Activated CD8-positive, alpha-beta T cell treated with anti-CD3 and anti-CD28 coated beads, Interleukin-2, amount 10 ng/mL, durations not matched to agents 7 days and 5 days (primary cell): ENCODE results near the gene MMP15. TPM values are rescaled to one million over a fixed set of nuclear protein-coding genes. Genes with fewer than 3 reads are reported as not detected.
"Not testable (repeated sequence)": the region's sequence is repeated elsewhere in the genome, so short reads cannot be mapped to it uniquely, and the experiment has no call there.

Experiments used
- ATAC-seq: fragments of 150-1000 bp; cut with Tn5 transposase; one replicate; pipeline ENCODE4 v1.10.0; 2021; ENCODE audit warnings: moderate library complexity
- CTCF ChIA-PET: fragments of 350-600 bp; sonication (Branson Sonifier 250); formaldehyde crosslinking; loops from one replicate; lab custom pipeline; 2021; ENCODE audit warnings: antibody characterized with exemption; lab: Charles Lee
- POLR2A ChIA-PET: fragments of 350-600 bp; sonication (Branson Sonifier 250); formaldehyde crosslinking; loops from one replicate; lab custom pipeline; 2021; ENCODE audit warnings: antibody characterized with exemption; lab: Charles Lee
- DNase-seq: peaks from one replicate; pipeline ENCODE4 v3.0.0-alpha.2; 2020
- H3K27ac Mint-ChIP-seq: one replicate; pipeline ENCODE4 v1.8.0; 2021; ENCODE audit warnings: mild to moderate bottlenecking, mixed read lengths
- H3K27me3 Mint-ChIP-seq: one replicate; pipeline ENCODE4 v1.8.0; 2021; ENCODE audit warnings: low read depth, mixed read lengths
- H3K36me3 Mint-ChIP-seq: one replicate; pipeline ENCODE4 v1.8.0; 2021; ENCODE audit warnings: low read depth, mixed read lengths
- H3K4me1 Mint-ChIP-seq: one replicate; pipeline ENCODE4 v1.8.0; 2021; ENCODE audit warnings: low read depth, mixed read lengths
- H3K4me3 Mint-ChIP-seq: one replicate; pipeline ENCODE4 v1.8.0; 2021; ENCODE audit warnings: mild to moderate bottlenecking, mixed read lengths
- H3K9me3 Mint-ChIP-seq: one replicate; pipeline ENCODE4 v1.8.0; 2022; ENCODE audit warnings: mixed read lengths; ENCODE audit not compliant: insufficient read depth
- total RNA-seq, 2 experiments: library from RNA; stranded (reverse); gene quantifications; one replicate each; pipeline ENCODE4 v1.2.3, GENCODE V29; 2021

Gene MMP15
- under 1 TPM; 0.50 to 0.61 TPM for total RNA-seq

- peak within 1 kb of the TSS; percentile 81 for H3K4me3 Mint-ChIP-seq
- H3K27me3 Mint-ChIP-seq, result peaks cover 14% of the 10 kb centered on the region
- peaks cover 13% of the 10 kb centered on the region for H3K4me1 Mint-ChIP-seq
- ChIA-PET POLR2A (interaction anchor here (0.8 to 1.0 kb wide), 2 partner anchors 15 to 104 kb away, joined by 3 read pairs; partner anchors contain the start of gene CFAP20), CTCF (interaction anchor here (0.8 to 2.5 kb wide), 5 partner anchors 21 to 101 kb away, joined by 3 to 14 read pairs (median 4); no protein-coding TSS in a partner anchor)
- peaks cover 4% of the 10 kb centered on the region for H3K36me3 Mint-ChIP-seq
- DNase-seq, result peak; percentile 66
- no peaks in the 10 kb centered on the region for H3K9me3 Mint-ChIP-seq
- peak; percentile 77 for ATAC-seq
- H3K27ac Mint-ChIP-seq, result peak within 1 kb of the TSS; percentile 72
These were observed at the start of gene MMP15 for GRCh38 chr16:58025351-58026138. Gene MMP15, plus strand, starts transcription at chr16:58025754. Its CDS starts 597 bp downstream, at chr16:58026351.

DNA sequence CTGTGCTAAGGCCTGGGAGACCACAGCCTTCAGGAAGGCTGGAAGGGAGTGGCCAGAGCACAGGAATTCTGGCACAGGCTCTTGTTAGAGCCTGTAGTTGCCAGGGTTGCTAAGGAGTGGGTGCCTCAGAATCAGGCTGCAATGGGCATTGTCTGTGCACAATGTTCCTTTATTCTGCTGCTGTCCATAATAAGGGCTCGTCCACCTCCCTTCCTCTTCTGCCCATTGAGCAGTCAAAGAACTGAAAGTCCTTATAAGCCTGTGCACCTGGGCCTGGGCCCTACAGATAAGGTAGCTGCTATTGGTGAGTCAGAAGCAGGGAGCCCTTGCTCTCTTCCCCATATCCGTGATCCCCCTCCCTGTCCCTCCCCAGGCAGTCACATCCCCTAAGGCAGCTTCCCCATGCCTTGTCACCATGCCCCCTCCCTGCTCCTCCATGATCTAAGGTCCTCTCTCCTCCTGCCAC, 49.2 kb upstream of the MMP15 start:
- Mint-ChIP-seq H3K36me3 (no peaks in the 10 kb centered on the region), H3K9me3 (no peaks in the 10 kb centered on the region), H3K4me3 (no peak overlapping the region), H3K4me1 (peaks cover 11% of the 10 kb centered on the region), H3K27me3 (no peaks in the 10 kb centered on the region), H3K27ac (no peak overlapping the region)
- no peak for ATAC-seq
- no peak for DNase-seq
- ChIA-PET CTCF (no interaction called here), POLR2A (no interaction called here)

DNA sequence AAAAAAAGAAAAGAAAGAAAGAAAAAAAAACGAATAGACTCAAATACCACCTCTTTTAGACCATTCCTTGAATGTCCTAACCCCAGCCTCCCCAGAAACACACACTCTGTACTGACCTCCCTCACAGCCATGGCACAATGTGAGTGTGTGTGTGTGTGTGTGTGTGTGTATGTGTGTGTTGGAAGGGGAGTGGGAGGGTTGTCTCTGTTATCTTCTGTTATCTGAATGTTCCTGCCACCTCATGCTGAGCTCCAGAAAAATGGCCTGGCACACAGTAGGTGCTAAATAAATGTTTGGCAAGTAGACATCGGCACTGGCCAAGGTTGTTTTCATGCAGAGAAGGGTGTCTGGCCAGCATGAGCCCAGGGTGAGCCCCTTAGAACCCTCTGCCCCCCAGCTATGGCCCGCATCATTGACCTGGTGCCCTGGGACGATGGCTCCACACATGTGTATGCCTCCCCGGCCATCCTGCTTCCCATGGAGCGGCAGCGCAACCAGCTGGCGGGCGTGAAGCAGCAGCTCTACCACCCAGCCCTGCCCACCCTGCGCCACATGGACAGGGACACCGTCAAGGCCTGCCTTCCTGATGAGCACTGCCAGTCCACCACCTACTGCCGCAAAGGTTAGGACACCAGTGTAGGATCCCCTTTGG, 48.0 kb upstream of the MMP15 start:
- no peak overlapping the region for H3K4me3 Mint-ChIP-seq

DNA sequence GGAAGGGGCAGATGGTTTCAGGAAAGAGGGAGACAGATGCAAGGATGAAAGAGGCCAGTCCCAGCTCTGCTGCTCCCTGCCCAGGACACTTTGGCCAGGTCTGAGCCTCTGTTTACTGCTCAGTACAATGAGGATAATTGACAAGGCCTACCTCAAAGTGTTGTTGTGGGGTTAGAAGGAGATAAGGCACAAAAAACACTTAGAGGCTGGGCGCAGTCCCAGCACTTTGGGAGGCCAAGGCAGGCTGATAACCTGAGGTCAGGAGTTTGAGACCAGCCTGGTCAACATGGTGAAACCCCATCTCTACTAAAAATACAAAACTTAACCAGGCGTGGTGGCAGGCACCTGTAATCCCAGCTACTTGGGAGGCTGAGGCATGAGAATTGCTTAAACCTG, 47.5 kb upstream of the MMP15 start:
- H3K27me3 Mint-ChIP-seq, H3K4me1 Mint-ChIP-seq, H3K36me3 Mint-ChIP-seq, DNase-seq, CTCF ChIA-PET, ATAC-seq, H3K4me3 Mint-ChIP-seq, H3K27ac Mint-ChIP-seq, H3K9me3 Mint-ChIP-seq, POLR2A ChIA-PET: not testable (repeated sequence)

More for the DNA sequence above, 48.0 kb upstream of the MMP15 start:
- Mint-ChIP-seq H3K27ac (no peak overlapping the region), H3K27me3 (peaks cover 3% of the 10 kb centered on the region), H3K9me3 (no peaks in the 10 kb centered on the region), H3K36me3 (no peaks in the 10 kb centered on the region), H3K4me1 (peaks cover 3% of the 10 kb centered on the region)
- ChIA-PET POLR2A (no interaction called here), CTCF (no interaction called here)
- no peak for DNase-seq
- no peak for ATAC-seq

- peaks cover under 1% of the 10 kb centered on the region for H3K4me1 Mint-ChIP-seq
- ChIA-PET POLR2A (no interaction called here), CTCF (interaction anchor here (1.3 to 2.0 kb wide), 2 partner anchors 13 to 21 kb away, joined by 3 to 9 read pairs; partner anchors contain the start of genes USB1 and ZNF319)
- no peak overlapping the region for H3K4me3 Mint-ChIP-seq
- no peak for DNase-seq
- H3K9me3 Mint-ChIP-seq, result no peaks in the 10 kb centered on the region
- no peaks in the 10 kb centered on the region for H3K36me3 Mint-ChIP-seq
- H3K27ac Mint-ChIP-seq, result no peak overlapping the region
- peaks cover 3% of the 10 kb centered on the region for H3K27me3 Mint-ChIP-seq
- no peak for ATAC-seq
These were observed 46.5 kb upstream of the MMP15 start for GRCh38 chr16:57979006-57979585.

DNA sequence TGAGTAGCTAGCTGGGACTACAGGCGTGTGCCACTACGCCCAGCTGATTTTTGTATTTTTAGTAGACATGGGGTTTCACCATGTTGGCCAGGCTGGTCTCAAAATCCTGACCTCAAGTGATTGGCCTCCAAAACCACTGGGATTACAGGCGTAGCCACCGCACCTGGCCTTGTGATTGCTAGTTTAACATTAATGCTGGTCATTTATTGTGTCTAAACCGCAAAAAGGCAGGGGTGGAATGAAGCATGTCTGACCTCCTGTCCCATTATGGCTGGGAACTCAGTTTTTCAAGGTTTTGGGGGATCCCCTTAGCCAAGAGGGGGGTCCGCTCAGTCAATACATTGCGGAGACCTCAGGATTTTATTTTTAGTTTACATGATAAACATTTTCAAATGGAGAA, 43.9 kb upstream of the MMP15 start:
- Mint-ChIP-seq H3K27ac (no peak overlapping the region), H3K36me3 (no peaks in the 10 kb centered on the region), H3K27me3 (peaks cover 11% of the 10 kb centered on the region), H3K9me3 (no peaks in the 10 kb centered on the region), H3K4me1 (peaks cover 11% of the 10 kb centered on the region), H3K4me3 (no peak overlapping the region)
- POLR2A ChIA-PET, result no interaction called here
- CTCF ChIA-PET, result interaction anchor here (1.3 kb wide), 1 partner anchor 17 kb away, joined by 3 read pairs; no protein-coding TSS in a partner anchor
- DNase-seq (no peak), ATAC-seq (no peak)

DNA sequence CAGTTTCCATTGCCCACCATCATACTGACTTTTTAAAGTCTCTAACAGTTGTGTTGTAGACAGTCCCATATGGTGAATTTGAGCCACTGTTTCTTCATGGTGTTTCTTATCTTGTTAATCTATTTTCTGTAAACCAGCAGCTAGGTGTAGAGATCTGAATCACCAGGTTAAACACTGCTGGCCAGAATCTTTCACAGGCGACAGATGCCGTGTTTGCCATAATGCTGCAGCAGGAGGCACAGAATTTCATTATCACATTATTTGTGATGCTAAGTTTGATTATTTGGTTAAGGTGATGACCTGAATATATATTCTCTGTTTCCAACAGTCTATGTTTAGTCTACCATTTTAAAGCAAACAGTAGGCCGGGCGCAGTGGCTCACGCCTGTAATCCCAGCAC, 43.2 kb upstream of the MMP15 start:
- Mint-ChIP-seq H3K27me3 (peaks cover 15% of the 10 kb centered on the region), H3K4me3 (no peak overlapping the region), H3K36me3 (no peaks in the 10 kb centered on the region), H3K4me1 (peaks cover 11% of the 10 kb centered on the region), H3K27ac (no peak overlapping the region), H3K9me3 (no peaks in the 10 kb centered on the region)
- DNase-seq (no peak), ATAC-seq (no peak)
- CTCF ChIA-PET, result interaction anchor here (1.3 kb wide), 1 partner anchor 16 kb away, joined by 3 read pairs; no protein-coding TSS in a partner anchor
- POLR2A ChIA-PET, result no interaction called here

DNA sequence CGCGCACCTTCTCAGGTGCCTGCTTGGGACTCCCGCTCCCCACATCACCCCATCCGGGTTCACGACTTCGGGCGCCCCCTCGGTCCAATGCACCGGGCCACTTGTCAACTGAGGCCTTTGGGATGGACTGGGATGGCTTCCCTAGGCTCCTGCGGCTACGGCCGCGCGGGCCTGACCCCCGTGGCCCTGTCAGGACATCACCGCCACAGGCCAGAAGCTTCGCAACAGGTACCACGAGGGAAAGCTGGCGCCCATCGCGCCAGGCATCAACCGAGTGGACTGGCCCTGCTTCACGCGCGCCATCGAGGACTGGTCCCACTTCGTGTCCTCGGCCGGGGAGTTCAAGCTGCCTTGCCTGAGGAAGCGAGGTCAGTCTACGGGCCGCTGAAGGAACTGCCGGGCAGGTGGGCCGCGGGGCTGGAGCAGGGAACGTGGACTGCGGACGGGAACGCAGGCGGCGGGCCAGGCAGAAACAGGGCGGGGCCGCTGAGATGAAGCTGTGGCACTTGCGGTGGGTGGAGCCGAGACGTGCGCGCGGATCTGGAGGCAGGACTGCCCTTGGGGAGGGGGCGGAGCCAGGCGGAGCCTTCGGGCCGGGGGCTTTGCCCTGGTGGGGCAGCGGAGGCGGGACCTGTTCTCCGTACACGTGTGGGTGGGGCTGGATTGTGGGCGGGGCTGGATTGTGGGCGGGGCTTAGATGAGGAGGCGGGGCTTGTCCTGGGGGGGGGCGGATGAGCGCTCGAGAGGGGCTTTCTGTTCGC, 40.9 kb upstream of the MMP15 start:
- peak; percentile 92 for DNase-seq
- CTCF ChIA-PET, result interaction anchor here (1.3 kb wide), 1 partner anchor 15 kb away, joined by 9 read pairs; no protein-coding TSS in a partner anchor
- POLR2A ChIA-PET, result no interaction called here
- Mint-ChIP-seq H3K4me1 (peaks cover 11% of the 10 kb centered on the region), H3K9me3 (no peaks in the 10 kb centered on the region), H3K4me3 (peak overlapping the region; percentile 82), H3K27ac (peak overlapping the region; percentile 39), H3K27me3 (peaks cover 15% of the 10 kb centered on the region), H3K36me3 (no peaks in the 10 kb centered on the region)
- peak; percentile 98 for ATAC-seq

DNA sequence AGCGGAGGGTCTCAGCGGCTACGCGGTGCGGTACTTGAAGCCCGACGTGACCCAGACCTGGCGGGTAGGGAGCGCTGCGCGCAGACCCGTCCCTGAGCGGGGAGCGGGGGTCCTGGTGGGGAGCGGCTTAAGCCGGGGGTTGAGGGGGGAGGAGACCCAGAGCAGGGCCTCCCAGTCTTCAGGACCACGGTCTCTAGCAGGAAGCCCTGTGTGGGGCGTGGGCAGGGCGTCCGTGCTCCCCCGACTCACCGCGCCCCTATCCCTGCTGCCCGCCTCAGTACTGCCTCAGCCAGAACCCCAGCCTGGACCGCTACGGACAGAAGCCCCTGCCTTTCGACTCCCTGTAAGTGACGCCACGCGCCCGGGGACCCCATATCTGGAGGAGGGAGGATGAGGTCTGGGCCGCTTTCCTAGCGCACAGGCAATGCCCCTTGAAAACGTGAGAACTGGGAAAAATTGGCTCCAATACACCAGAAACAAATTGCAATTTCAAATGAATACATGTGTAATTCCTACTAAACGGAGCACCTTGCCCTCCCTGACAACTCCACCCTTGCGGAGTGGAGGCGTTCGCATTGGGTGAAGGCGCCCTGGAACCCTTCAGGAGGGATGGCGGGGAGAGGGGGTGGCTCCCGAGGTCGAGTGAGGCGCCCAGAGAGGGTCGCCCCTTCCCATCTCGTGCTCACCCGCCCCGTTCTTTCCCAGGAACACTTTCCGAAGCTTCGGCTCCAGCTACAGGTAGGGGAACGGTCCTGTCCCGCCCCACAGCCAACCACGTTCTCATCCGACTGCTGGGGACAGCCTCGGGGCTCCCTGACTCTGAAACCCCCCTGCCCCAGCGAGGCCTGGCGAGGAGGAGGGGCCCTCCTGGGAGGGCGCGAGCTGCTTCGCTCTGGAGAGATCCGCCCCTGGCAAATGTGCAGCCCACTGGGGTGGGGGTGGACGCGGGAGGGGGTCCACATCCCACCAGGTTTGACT, 40.1 kb upstream of the MMP15 start:
- ChIA-PET POLR2A (no interaction called here), CTCF (interaction anchor here (1.3 kb wide), 1 partner anchor 14 kb away, joined by 9 read pairs; no protein-coding TSS in a partner anchor)
- peak overlapping the region; percentile 39 for H3K27ac Mint-ChIP-seq
- H3K4me3 Mint-ChIP-seq, result peak overlapping the region; percentile 82
- ATAC-seq (peak; percentile 69), DNase-seq (no peak)
- H3K36me3 Mint-ChIP-seq, result no peaks in the 10 kb centered on the region
- peaks cover 15% of the 10 kb centered on the region for H3K27me3 Mint-ChIP-seq
- H3K4me1 Mint-ChIP-seq, result peaks cover 11% of the 10 kb centered on the region
- H3K9me3 Mint-ChIP-seq, result no peaks in the 10 kb centered on the region

GRCh38 chr16:57986196-57986595, 39.4 kb upstream of the MMP15 start:
- Mint-ChIP-seq H3K27ac (no peak overlapping the region), H3K27me3 (peaks cover 15% of the 10 kb centered on the region), H3K4me3 (peak overlapping the region; percentile 82), H3K4me1 (peaks cover 11% of the 10 kb centered on the region), H3K9me3 (no peaks in the 10 kb centered on the region), H3K36me3 (no peaks in the 10 kb centered on the region)
- DNase-seq (no peak), ATAC-seq (no peak)
- CTCF ChIA-PET, result no interaction called here
- POLR2A ChIA-PET, result no interaction called here
